ENCODE data around the gene MRPL28.

- TF ChIP-seq CTCF (IDR thresholded peaks at IDR 0.05 in 8 of 11, conservative IDR thresholded peaks at IDR 0.05 in 3 of 11) (no peak), POLR2A (IDR thresholded peaks at IDR 0.05) (no peak)
Observed at GRCh38 chr16:322476-323143, 47.7 kb downstream of the MRPL28 start.

Measured in spleen (tissue), 7 donors.